Brain microvascular endothelial cell (primary cell): ENCODE measurements around the gene SNX9.

Experiments used
- DNase-seq: peaks from one replicate; pipeline ENCODE4 v3.0.0-alpha.2; 2020
- H3K27ac ChIP-seq: fragments of 250-450 bp; sonication (Bioruptor Pico); 2 replicates; pipeline ENCODE4 v1.5.1; 2020; ENCODE audit warnings: mild to moderate bottlenecking, moderate library complexity
- H3K27me3 ChIP-seq: fragments of 250-450 bp; sonication (Bioruptor Pico); replicated peaks from 2 replicates; pipeline ENCODE4 v1.5.1; 2020; ENCODE audit warnings: mild to moderate bottlenecking
- H3K36me3 ChIP-seq: fragments of 250-450 bp; sonication (Bioruptor Pico); replicated peaks from 2 replicates; pipeline ENCODE4 v1.5.1; 2020; ENCODE audit warnings: mild to moderate bottlenecking
- H3K4me3 ChIP-seq: 2 replicates; pipeline ENCODE4 v1.5.1; 2011; ENCODE audit warnings: low read depth, mild to moderate bottlenecking, control low read depth, low read length, moderate library complexity
- in situ Hi-C: cut with HindIII; loops from 2 replicates; pipeline ENCODE4 v1.10.0; 2017; ENCODE audit warnings: low sequenced_read_pairs, low pct_ligation_motif_present
- TF ChIP-seq, protein P1 (sequence below): IDR thresholded peaks from 2 replicates; pipeline ENCODE4 v1.5.1; 2011; ENCODE audit warnings: low read depth, mild to moderate bottlenecking, moderate library complexity, low read length, control low read depth, inconsistent platforms; ENCODE audit errors: missing control alignments

The SNX9 gene

DNA sequence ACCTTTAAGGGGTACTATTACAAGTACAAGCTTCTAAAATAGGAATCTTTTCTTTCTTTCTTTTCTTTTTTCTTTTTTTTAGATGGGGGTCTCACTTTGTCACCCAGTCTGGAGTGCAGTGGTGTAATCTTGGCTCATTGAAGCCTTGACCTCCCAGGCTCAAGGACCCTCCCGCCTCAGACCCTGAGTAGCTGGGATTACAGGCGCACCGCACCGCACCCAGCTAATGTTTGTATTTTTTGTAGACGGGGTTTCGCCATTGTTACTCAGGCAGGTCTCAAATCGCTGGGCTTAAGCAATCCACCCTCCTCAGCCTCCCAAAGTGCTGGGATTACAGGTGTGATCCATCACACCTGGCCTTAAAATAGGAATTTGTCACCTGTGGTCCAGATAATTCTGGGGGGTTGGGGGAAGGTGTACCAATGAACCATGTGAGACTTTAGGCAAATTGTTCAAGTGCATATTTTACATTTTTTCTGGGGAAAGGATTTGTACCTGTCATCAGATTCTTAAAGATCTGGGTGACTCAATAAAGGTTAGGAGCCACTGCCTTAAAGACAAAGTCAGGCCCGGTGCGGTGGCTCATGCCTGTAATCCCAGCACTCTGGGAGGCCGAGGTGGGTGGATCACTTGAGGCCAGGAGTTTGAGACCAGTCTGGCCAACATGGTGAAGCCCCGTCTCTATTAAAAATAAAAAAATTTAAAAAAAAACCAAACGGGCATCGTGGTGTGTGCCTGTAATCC, 139.0 kb downstream of the SNX9 start:
- Histone ChIP-seq H3K27me3 (no peaks in the 10 kb centered on the region), H3K4me3 (no peak overlapping the region), H3K27ac (peak overlapping the region; percentile 85), H3K36me3 (no peaks in the 10 kb centered on the region)
- in situ Hi-C loops = no loop called here
- TF ChIP-seq, protein P1, sequence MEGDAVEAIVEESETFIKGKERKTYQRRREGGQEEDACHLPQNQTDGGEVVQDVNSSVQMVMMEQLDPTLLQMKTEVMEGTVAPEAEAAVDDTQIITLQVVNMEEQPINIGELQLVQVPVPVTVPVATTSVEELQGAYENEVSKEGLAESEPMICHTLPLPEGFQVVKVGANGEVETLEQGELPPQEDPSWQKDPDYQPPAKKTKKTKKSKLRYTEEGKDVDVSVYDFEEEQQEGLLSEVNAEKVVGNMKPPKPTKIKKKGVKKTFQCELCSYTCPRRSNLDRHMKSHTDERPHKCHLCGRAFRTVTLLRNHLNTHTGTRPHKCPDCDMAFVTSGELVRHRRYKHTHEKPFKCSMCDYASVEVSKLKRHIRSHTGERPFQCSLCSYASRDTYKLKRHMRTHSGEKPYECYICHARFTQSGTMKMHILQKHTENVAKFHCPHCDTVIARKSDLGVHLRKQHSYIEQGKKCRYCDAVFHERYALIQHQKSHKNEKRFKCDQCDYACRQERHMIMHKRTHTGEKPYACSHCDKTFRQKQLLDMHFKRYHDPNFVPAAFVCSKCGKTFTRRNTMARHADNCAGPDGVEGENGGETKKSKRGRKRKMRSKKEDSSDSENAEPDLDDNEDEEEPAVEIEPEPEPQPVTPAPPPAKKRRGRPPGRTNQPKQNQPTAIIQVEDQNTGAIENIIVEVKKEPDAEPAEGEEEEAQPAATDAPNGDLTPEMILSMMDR = no peak
- DNase-seq = no peak

DNA sequence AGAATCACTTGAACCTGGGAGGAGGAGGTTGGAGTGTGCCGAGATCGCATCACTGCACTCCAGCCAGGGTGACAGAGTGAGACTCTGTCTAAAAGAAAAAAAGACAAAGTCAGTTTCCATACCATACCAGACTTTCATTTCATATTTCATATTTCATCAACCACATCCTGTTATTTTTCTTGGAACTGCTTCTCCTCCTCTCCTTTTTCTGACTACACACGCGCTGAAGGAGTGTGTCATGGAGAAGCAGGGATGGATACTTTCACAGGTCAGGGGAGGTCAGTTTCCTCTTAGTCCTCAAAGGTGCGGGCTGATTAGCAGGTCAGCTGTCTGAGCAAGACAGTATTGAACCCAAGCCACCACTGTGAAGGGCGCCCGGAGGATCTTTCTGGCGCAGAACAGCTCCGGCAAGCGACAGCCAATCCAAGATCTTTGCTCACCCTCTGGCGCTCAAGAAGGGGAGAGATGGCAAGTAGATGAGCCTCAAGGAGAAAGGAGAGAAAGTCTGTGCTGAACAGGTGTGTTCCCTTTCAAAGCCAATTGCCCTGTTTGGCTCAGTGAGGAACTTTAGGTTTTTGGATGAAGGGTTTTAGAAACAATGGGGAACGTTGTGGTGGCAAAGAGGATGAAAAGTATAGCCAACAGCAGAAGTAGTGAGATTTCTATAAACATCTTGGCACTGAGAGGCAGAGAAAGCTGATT, 139.7 kb downstream of the SNX9 start:
- in situ Hi-C loops = no loop called here
- Histone ChIP-seq H3K36me3 (no peaks in the 10 kb centered on the region), H3K27me3 (no peaks in the 10 kb centered on the region), H3K27ac (peak overlapping the region; percentile 85), H3K4me3 (no peak overlapping the region)
- DNase-seq = peak; percentile 73
- TF ChIP-seq, protein P1 = no peak

DNA sequence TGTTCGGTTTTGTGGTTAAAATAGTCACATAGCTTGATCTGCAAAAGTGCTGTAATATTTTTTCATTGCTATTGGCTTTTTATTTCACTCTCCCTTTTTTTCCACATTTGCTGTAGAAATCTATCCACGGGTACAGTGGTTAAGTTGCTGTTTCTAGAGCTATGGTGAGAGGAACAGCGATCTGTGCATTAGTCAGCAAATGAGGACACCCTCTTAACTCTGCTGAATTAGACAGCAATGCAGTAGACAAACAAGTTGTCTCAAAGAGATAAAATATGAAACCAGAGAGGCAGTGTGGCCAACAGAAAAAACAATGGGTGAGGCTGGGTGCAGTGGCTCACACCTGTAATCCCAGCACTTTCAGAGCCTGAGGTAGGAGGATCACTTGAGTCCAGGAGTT, 141.1 kb downstream of the SNX9 start:
- Histone ChIP-seq H3K36me3 (no peaks in the 10 kb centered on the region), H3K27ac (no peak overlapping the region), H3K27me3 (no peaks in the 10 kb centered on the region), H3K4me3 (no peak overlapping the region)
- in situ Hi-C loops = no loop called here
- no peak for DNase-seq
- TF ChIP-seq, protein P1 = no peak

DNA sequence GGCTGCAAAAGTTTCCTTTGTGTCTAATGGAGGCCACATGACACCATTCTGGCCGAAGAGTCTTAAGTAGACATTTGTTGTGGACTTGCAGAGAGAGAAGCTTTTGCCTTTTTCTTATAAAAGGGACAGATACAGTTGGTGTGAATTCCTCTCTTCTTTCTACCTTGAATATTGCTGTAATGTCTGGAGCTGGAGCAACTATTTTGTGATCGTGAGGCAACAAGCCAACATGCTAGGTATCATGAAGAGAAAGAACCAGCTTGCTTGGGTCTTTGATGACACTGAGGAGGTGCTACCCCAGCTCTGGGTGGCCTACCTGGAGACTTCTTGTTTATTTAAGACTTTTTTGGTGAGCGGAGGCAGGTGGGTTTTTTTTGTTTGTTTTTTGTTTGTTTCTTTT, 142.3 kb downstream of the SNX9 start:
- no peak overlapping the region for H3K27ac ChIP-seq
- no peaks in the 10 kb centered on the region for H3K27me3 ChIP-seq
- TF ChIP-seq, protein P1 = no peak
- no peak overlapping the region for H3K4me3 ChIP-seq
- no peaks in the 10 kb centered on the region for H3K36me3 ChIP-seq
- DNase-seq = no peak
- in situ Hi-C loops = no loop called here

DNA sequence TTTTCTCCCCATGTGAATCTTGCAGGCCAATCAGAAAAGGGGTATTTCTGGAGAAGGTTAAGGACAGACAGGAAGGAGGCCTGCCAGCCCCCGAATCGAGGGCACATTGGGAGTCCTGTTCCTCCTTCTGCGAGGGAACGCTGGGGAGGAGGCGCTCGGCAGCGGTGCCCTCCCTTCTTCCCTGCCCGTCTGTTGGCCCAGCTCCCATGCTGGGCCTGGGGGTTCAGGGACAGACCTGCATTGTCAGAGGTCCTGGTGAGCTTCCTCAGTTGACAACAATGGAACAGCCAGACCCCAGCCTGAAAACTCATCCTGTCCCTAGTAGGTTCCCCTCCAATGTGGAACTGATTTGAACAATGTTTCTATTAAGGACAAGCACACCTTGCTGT, 143.5 kb downstream of the SNX9 start:
- Histone ChIP-seq H3K4me3 (no peak overlapping the region), H3K27me3 (no peaks in the 10 kb centered on the region), H3K27ac (no peak overlapping the region), H3K36me3 (no peaks in the 10 kb centered on the region)
- in situ Hi-C loops = no loop called here
- DNase-seq = no peak
- TF ChIP-seq, protein P1 = no peak
